A204.1 (cell line): Measurements from ENCODE around the gene HOXD9.

Experiments
- FAIRE-seq: peaks from 2 replicates; lab custom pipeline; 2012; peaks lifted over from hg19 to GRCh38; lab: Jason Lieb, UNC

The HOXD9 gene

DNA sequence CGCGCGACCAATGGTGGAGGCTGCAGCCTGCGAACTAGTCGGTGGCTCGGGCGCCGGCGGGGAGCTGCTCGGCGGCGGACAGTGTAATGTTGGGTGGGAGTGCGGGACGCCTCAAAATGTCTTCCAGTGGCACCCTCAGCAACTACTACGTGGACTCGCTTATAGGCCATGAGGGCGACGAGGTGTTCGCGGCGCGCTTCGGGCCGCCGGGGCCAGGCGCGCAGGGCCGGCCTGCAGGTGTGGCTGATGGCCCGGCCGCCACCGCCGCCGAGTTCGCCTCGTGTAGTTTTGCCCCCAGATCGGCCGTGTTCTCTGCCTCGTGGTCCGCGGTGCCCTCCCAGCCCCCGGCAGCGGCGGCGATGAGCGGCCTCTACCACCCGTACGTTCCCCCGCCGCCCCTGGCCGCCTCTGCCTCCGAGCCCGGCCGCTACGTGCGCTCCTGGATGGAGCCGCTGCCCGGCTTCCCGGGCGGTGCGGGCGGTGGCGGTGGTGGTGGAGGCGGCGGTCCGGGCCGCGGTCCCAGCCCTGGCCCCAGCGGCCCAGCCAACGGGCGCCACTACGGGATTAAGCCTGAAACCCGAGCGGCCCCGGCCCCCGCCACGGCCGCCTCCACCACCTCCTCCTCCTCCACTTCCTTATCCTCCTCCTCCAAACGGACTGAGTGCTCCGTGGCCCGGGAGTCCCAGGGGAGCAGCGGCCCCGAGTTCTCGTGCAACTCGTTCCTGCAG lies at the start of gene HOXD9:
Gene HOXD9, plus strand, starts transcription at position 37 of the 728 bp plus-strand sequence. Its CDS starts 50 bp downstream, at position 87.
- no peak for FAIRE-seq

- FAIRE-seq, result no peak
Measured at GRCh38 chr2:176072951-176073904, 49.3 kb upstream of the HOXD9 start.

DNA sequence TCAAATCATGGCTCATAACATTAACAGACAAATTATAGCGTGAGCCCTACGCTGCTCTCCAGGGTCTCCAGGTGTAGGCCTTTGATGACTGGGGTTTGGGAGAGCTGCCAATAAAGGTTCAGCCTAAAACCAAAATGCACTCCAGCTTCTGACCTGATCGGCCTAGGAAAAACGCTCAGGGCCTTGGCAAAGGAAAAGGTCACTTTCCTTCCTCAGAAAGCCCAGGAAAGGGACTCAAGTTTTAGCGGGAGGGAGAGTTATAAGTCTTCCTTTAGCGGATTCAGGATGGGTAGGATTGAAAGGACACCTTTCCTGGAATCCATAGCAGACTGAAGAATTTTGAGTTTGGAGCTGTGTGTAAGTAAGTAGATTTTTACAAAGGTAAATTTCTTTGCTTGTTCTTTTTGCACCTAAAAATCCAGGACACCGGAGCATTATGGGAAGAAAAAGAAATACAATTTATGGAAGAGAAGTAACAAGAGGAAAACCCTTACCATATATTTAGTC lies 47.5 kb upstream of the HOXD9 start:
- no peak for FAIRE-seq

DNA sequence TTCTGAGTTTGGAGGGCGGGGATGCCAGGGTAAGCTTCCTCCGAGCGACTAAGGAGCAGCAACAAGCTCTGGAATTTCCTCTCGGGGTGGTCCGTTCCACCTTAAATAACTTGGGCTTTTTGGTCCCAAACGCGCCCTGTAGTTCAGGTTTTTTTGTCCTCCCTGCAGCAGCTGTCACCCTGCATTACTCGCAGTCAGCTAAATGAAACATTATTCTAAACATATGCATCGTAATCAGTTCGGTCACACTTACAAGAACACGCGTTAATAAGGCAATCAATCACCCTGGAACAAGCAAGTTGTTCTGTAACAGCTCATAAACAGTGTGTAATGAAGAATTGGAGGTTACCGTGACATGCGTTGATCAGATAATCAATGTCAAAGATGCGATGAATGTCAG lies 47.0 kb upstream of the HOXD9 start:
- no peak for FAIRE-seq

DNA sequence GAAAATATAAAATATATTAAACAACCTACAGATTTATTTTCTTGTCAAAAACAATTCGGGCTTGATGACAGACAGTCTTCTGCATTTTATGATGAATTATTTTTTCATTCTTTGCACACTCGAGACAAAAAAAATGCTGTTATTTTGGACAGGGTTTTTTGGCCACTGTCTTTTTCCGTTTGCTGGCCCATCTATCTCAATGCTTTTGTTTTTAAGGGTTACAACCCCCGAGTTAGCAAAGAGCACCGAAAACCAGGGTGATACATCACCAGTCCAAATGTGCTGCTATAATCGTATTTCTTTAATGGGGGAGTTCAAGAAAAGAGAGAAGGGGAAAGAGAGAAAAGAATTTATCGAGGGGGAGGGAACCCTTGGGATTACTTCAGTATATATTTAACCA lies 46.5 kb upstream of the HOXD9 start:
- FAIRE-seq, result no peak

- FAIRE-seq, result no peak
Measured at GRCh38 chr2:176076796-176077195, 45.7 kb upstream of the HOXD9 start.

DNA sequence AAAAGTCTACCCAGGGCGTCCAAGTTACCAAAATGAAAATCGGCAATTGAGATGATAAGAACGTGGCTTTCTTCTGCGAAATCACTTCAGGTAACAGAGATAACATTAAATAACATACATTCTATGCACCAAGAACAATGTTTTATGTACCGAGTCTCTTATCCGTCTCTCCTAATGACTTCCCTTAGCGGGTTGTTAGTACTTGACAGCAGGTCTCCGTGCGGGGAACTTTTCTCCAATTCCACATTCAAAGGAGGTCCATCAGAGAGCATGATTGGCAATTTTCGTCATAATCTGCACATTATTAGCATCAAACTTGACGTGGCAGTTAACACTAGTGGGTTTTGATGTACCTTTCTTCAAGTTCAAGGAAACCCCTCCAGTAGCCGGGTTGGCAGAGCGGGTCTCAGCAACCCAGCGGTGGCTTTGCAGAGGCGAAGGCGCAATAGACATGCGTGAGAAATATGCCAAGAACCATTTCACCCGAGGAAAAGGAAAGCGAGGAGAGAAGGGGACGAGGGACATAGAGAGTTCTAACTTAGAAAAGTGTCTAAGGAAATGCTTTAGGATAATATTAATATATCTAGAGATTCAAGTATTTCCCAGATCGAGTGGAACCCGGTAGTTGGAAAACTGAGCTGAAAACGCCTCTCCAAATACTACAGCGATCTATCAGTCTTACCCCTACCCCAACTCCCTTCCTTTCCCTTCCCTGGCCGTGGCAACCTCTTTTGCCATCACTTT lies 43.8 kb upstream of the HOXD9 start:
- FAIRE-seq, result no peak

GRCh38 chr2:176079285-176079830 lies 43.2 kb upstream of the HOXD9 start:
- no peak for FAIRE-seq

DNA sequence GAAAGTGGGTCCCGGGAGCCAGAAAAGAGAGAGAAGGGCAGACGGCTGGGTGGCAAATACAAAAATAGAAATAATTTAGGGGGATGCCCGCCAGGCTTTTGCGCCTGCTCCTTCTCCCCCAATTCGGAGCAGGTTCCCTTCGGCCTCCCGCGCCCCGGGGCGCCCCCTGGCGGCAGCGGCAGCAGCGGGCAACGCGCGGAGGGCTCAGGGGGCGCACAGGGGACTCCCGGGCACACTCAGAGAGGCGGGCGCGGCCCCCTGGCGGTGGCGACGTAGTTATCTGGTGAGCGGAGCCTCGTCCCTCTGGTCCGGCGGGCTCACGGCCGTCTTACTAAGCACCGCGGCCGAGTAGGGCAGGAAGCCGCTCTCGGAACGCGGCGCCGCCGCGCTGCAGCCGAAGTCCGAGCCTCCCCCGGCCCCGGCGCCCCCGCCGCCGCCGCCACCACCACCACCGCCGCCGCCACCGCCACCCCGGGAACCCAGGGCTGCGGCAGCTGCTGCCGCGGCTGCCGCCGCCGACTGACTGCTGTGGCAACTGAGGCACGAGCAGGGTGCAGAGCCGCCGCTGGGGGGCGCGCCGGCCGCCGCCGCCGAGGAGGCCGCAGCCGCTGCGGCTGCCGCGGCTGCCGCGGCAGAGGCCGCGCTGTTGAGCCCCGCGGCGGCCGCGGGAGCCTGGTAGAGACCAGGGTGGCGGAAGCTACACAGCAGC lies 42.5 kb upstream of the HOXD9 start:
- no peak for FAIRE-seq

GRCh38 chr2:176080540-176081375 lies 41.8 kb upstream of the HOXD9 start:
- FAIRE-seq, result no peak

DNA sequence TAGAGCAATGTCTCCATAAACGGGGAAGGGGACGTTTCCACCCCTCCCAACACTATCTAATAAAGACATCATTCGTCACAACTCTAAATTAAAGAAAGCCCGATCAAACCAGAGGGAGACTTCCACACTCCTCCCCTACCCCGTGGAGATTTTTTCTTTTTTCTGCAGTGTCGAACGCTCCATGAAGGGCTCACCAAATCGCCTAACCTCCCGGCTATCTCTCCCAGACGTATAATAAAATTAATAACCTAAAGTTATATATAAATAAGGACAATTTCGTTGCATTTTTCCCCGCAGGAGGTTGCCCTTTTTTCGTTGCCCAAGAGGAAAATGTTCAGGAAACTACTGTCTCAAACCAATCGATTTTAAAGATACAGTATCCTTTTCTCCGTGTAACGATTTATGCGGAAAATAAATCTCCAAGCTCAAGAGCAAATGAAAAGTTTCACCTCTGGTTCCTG lies 41.1 kb upstream of the HOXD9 start:
- FAIRE-seq, result no peak

DNA sequence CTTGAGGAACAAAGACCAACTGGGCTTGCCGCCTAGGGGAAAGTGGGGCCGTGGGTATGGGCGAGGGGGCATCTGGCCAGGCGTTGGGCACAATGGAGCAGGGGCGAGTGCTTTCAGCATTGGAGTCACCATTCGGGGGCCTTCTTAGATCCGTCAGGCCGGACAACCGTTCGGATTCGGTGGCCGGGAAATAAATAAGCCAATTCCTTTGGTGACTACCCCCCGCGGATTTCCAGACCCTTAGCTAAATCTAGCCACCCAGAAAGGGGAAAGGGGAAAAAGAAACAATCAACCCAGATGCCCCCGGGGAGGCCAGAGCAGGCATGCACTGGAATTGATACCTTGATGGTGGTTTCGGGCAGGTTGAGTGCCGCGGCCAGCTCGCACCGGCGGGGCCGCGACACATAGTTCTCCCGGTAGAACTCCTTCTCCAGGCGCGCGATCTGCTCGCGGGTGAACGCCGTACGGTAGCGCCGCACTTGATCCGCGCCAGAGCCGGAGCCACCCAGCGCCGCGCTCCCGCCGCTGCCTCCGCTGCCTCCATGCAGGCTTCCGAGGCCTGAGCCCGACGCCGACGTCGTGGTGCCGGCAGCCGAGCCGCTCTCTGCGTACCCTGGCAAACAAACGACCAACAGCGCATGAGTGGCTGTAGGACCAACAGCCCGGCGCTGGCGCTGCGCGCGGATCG lies 40.5 kb upstream of the HOXD9 start:
- no peak for FAIRE-seq

- no peak for FAIRE-seq
Measured at GRCh38 chr2:176082525-176082823, 40.0 kb upstream of the HOXD9 start.

GRCh38 chr2:176082824-176083751 lies 39.4 kb upstream of the HOXD9 start:
- FAIRE-seq, result no peak

GRCh38 chr2:176083796-176084261 lies 38.7 kb upstream of the HOXD9 start, which contains the start of gene EVX2:
Gene EVX2, minus strand, starts transcription at chr2:176083962. Its CDS starts 186 bp downstream, at chr2:176083776.
- no peak for FAIRE-seq

GRCh38 chr2:176084611-176085119 lies 37.9 kb upstream of the HOXD9 start:
- no peak for FAIRE-seq

DNA sequence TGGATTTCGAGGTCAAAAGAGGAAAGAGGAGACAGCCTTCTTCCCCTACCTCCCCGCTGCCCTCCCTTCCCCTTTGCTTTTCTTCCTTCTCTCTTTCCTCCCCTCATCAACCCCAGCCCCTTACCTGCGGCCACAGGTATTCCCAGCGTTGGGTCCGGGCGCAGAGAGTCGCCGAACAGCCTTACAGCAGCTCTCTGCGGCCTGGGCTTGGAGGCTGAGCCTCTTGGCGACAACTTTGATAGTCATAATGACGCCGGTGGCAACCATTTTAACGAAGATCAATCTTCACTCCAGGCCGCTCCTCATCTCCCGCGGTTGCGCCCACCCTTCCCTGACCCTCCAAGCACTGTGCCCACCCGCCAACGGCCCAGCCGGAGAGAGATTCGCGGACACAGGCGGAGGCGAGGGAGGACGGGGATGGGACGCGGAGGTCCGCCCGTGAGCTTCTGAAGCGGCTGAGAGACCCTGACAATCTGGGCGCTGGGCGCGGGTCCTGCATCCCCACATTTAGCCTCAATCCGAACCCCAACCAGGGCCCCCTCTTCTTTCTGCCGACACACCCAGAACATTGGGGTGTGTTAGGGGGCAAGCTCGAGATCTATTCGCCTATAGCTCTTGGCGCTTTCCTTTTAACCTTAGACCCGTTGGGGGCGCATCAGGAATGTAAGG lies 37.3 kb upstream of the HOXD9 start:
- FAIRE-seq, result no peak
